GM23338 (cell line): ENCODE results near the gene BBLN. TPM values are rescaled to one million over a fixed set of nuclear protein-coding genes. Genes with fewer than 3 reads are reported as not detected.

Experiments
- ATAC-seq: fragments of 200-7000 bp; cut with Tn5 transposase; 3 replicates; pipeline ENCODE4 v1.9.1; 2020
- DNase-seq: peaks from one replicate; pipeline ENCODE4 v3.0.0-alpha.2; 2015; ENCODE audit warnings: low spot score
- H2AFZ ChIP-seq: fragments of 200-600 bp; sonication (generic); 2 replicates; pipeline ENCODE4 v1.8.0; 2016; ENCODE audit warnings: antibody characterized with exemption, mild to moderate bottlenecking, moderate library complexity
- H3F3A ChIP-seq: fragments of 200-600 bp; sonication (generic); replicated peaks from 2 replicates; pipeline ENCODE4 v1.8.0; 2017; ENCODE audit warnings: antibody characterized with exemption, mixed run types, low read depth
- H3K27ac ChIP-seq: fragments of 200-600 bp; sonication (generic); 2 replicates; pipeline ENCODE4 v1.6.1; 2016; ENCODE audit warnings: low read depth
- H3K27me3 ChIP-seq: fragments of 200-600 bp; sonication (generic); 2 replicates; pipeline ENCODE4 v1.8.0; 2016; ENCODE audit warnings: mild to moderate bottlenecking, mixed run types, moderate library complexity; ENCODE audit not compliant: insufficient read depth
- H3K36me3 ChIP-seq: fragments of 200-600 bp; sonication (generic); 2 replicates; pipeline ENCODE4 v1.8.0; 2016; ENCODE audit warnings: mild to moderate bottlenecking; ENCODE audit not compliant: insufficient read depth
- H3K4me1 ChIP-seq: fragments of 200-600 bp; sonication (generic); 2 replicates; pipeline ENCODE4 v1.8.0; 2016; ENCODE audit warnings: mild to moderate bottlenecking, moderate library complexity; ENCODE audit not compliant: insufficient read depth
- H3K4me2 ChIP-seq: fragments of 200-600 bp; sonication (generic); 2 replicates; pipeline ENCODE4 v1.7.1; 2017; ENCODE audit warnings: mixed run types
- H3K4me3 ChIP-seq: fragments of 200-600 bp; sonication (generic); 2 replicates; pipeline ENCODE4 v1.6.1; 2016; ENCODE audit warnings: mixed run types
- H3K79me2 ChIP-seq: fragments of 200-600 bp; sonication (generic); replicated peaks from 2 replicates; pipeline ENCODE4 v1.8.0; 2017; ENCODE audit warnings: mild to moderate bottlenecking; ENCODE audit not compliant: insufficient read depth
- H3K9me2 ChIP-seq: fragments of 200-600 bp; sonication (generic); 2 replicates; pipeline ENCODE4 v1.8.0; 2017; ENCODE audit not compliant: insufficient read depth
- H4K20me1 ChIP-seq: fragments of 200-600 bp; sonication (generic); replicated peaks from 2 replicates; pipeline ENCODE4 v1.8.0; 2017; ENCODE audit warnings: mild to moderate bottlenecking; ENCODE audit not compliant: insufficient read depth
- H3K27ac Mint-ChIP-seq: 2 replicates; pipeline ENCODE4 v1.8.0; 2020; ENCODE audit warnings: inconsistent platforms, mild to moderate bottlenecking, moderate library complexity, mixed read lengths
- H3K27me3 Mint-ChIP-seq: 3 replicates; pipeline ENCODE4 v1.8.0; 2022; ENCODE audit warnings: low read depth, mild to moderate bottlenecking, moderate library complexity, mixed read lengths, inconsistent platforms; ENCODE audit not compliant: insufficient read depth, poor library complexity
- H3K36me3 Mint-ChIP-seq: 3 replicates; pipeline ENCODE4 v1.8.0; 2021; ENCODE audit warnings: low read depth, mild to moderate bottlenecking, inconsistent platforms, moderate library complexity, mixed read lengths
- H3K4me1 Mint-ChIP-seq: 3 replicates; pipeline ENCODE4 v1.8.0; 2020; ENCODE audit warnings: mild to moderate bottlenecking, inconsistent platforms, mixed read lengths
- H3K4me3 Mint-ChIP-seq: 3 replicates; pipeline ENCODE4 v1.8.0; 2021; ENCODE audit warnings: moderate library complexity, mild to moderate bottlenecking, inconsistent platforms, mixed read lengths
- H3K9me3 Mint-ChIP-seq: 3 replicates; pipeline ENCODE4 v1.8.0; 2020; ENCODE audit warnings: moderate library complexity, mild to moderate bottlenecking, inconsistent platforms, mixed read lengths
- EZH2 ChIP-seq: fragments of 200-600 bp; sonication (generic); IDR thresholded peaks from one replicate; pipeline ENCODE4 v1.8.0; 2017; ENCODE audit warnings: antibody characterized with exemption, mild to moderate bottlenecking, low read depth; ENCODE audit not compliant: unreplicated experiment
- EZH2phosphoT487 ChIP-seq: fragments of 200-600 bp; sonication (generic); IDR thresholded peaks from one replicate; pipeline ENCODE4 v1.8.1; 2018; ENCODE audit warnings: antibody characterized with exemption; ENCODE audit not compliant: unreplicated experiment
- JUNB ChIP-seq: IDR thresholded peaks from one replicate; pipeline ENCODE4 v1.6.1; 2016; ENCODE audit warnings: antibody characterized with exemption; ENCODE audit not compliant: unreplicated experiment
- POLR2AphosphoS5 ChIP-seq: IDR thresholded peaks from 2 replicates; pipeline ENCODE4 v1.6.1; 2016; ENCODE audit warnings: antibody characterized with exemption, low read depth
- ZNF114 ChIP-seq: fragments of 250-450 bp; sonication (Bioruptor Pico); IDR thresholded peaks from 2 replicates; pipeline ENCODE4 v1.5.0; 2020; ENCODE audit warnings: mild to moderate bottlenecking, moderate library complexity
- ZNF331 ChIP-seq: fragments of 250-450 bp; sonication (Bioruptor Pico); IDR thresholded peaks from 2 replicates; pipeline ENCODE4 v1.5.0; 2020; ENCODE audit warnings: low read depth, mild to moderate bottlenecking, moderate library complexity
- polyA plus RNA-seq: library from polyadenylated mRNA; unstranded; fragments of >200 nt; fragmentation: Nextera tagmentation; extraction: Ambion mirVana; gene quantifications from 2 replicates; pipeline ENCODE4 v1.2.1, GENCODE V29; 2016
- total RNA-seq: library from RNA; depleted of rRNA; stranded (reverse); fragments of >200 nt; shearing (Covaris generic); gene quantifications from 2 replicates; pipeline ENCODE4 v1.2.3, GENCODE V29; 2014
- TF ChIP-seq, protein P1 (sequence below): IDR thresholded peaks from 2 replicates; pipeline ENCODE4 v1.6.1; 2016; ENCODE audit warnings: antibody characterized with exemption
- TF ChIP-seq, protein P2 (sequence below): IDR thresholded peaks from one replicate; pipeline ENCODE4 v1.6.1; 2018; ENCODE audit warnings: antibody characterized with exemption; ENCODE audit not compliant: unreplicated experiment

Gene BBLN
- total and polyA plus RNA-seq, 2 experiments from 2014 or later, result 171 to 246 TPM

DNA sequence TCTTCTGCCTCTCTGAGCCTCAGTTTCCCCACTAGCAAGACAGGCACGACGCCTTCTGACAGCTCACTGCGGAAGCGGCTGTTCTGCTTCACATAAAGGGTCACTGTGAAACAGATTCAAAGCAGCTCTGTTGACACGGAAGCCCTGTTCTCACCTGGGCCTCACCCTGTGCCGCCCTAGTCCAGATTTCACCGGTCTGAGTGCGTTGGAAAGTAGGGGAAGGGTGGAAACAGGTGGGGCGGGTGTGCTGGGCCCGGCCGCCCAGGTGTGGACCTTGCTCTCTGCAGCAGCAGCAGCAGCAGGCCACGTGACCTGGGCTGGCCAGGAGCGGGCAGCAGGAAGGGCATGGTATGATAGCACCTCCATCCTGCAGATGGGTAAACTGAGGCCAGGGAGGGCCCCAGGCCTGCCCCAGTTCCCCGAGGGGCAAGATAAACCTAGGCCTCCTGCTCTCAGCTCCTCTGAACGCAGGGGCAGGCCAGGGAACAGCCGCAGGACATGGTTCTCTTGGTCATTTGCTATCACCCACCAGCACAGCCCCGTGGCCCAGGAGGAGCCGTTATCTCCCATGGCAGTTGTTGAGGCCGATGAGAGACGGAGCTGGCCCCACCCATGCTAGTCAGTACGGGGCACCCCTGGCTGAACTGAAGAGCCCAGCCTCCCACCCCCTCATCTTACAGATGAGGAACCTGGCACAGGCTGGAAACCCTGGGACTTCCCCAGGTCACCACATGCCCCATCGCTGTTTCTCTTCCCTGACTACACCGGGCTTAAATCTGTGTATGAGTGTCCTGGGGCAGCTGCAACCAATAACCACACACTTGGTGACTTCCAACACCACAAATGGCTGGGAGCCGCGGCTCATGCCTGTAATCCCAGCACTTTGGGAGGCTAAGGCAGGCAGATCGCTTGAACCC, 44.6 kb upstream of the BBLN start:
- Mint-ChIP-seq H3K9me3 (no peaks in the 10 kb centered on the region), H3K4me1 (peaks cover 10% of the 10 kb centered on the region), H3K27ac (no peak overlapping the region), H3K4me3 (no peak overlapping the region), H3K27me3 (peaks cover 14% of the 10 kb centered on the region), H3K36me3 (peaks cover 18% of the 10 kb centered on the region)
- Histone ChIP-seq H3K4me2 (no peak overlapping the region), H3K36me3 (no peaks in the 10 kb centered on the region), H3K27me3 (no peaks in the 10 kb centered on the region), H3K9me2 (no peaks in the 10 kb centered on the region), H3F3A (peaks cover 7% of the 10 kb centered on the region; the same call in 1 of the 2 replicates), H3K4me1 (peaks cover 6% of the 10 kb centered on the region; the same call in 1 of the 2 replicates), H3K4me3 (no peak overlapping the region), H2AFZ (no peak overlapping the region), H3K27ac (no peak overlapping the region), H4K20me1 (no peaks in the 10 kb centered on the region; the same call in 1 of the 2 replicates), H3K79me2 (no peaks in the 10 kb centered on the region)
- ATAC-seq, result no peak
- DNase-seq, result no peak
- TF ChIP-seq JUNB, result no peak
- no peak for TF ChIP-seq EZH2
- TF ChIP-seq POLR2AphosphoS5, result no peak
- no peak for TF ChIP-seq EZH2phosphoT487
- TF ChIP-seq, protein P1, sequence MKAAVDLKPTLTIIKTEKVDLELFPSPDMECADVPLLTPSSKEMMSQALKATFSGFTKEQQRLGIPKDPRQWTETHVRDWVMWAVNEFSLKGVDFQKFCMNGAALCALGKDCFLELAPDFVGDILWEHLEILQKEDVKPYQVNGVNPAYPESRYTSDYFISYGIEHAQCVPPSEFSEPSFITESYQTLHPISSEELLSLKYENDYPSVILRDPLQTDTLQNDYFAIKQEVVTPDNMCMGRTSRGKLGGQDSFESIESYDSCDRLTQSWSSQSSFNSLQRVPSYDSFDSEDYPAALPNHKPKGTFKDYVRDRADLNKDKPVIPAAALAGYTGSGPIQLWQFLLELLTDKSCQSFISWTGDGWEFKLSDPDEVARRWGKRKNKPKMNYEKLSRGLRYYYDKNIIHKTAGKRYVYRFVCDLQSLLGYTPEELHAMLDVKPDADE, result no peak
- TF ChIP-seq ZNF114 (CRISPR knock-in tag), result no peak
- TF ChIP-seq, protein P2, sequence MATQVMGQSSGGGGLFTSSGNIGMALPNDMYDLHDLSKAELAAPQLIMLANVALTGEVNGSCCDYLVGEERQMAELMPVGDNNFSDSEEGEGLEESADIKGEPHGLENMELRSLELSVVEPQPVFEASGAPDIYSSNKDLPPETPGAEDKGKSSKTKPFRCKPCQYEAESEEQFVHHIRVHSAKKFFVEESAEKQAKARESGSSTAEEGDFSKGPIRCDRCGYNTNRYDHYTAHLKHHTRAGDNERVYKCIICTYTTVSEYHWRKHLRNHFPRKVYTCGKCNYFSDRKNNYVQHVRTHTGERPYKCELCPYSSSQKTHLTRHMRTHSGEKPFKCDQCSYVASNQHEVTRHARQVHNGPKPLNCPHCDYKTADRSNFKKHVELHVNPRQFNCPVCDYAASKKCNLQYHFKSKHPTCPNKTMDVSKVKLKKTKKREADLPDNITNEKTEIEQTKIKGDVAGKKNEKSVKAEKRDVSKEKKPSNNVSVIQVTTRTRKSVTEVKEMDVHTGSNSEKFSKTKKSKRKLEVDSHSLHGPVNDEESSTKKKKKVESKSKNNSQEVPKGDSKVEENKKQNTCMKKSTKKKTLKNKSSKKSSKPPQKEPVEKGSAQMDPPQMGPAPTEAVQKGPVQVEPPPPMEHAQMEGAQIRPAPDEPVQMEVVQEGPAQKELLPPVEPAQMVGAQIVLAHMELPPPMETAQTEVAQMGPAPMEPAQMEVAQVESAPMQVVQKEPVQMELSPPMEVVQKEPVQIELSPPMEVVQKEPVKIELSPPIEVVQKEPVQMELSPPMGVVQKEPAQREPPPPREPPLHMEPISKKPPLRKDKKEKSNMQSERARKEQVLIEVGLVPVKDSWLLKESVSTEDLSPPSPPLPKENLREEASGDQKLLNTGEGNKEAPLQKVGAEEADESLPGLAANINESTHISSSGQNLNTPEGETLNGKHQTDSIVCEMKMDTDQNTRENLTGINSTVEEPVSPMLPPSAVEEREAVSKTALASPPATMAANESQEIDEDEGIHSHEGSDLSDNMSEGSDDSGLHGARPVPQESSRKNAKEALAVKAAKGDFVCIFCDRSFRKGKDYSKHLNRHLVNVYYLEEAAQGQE, result no peak
- no peak for TF ChIP-seq ZNF331
